Choroid plexus epithelial cell (primary cell): ENCODE results near the gene PTPRF.

Experiments used
- DNase-seq: peaks from one replicate; pipeline ENCODE4 v3.0.0-alpha.2; 2010; ENCODE audit warnings: low read depth
- H3K4me3 ChIP-seq: 2 replicates; pipeline ENCODE4 v1.5.1; 2011; ENCODE audit warnings: low read depth, mild to moderate bottlenecking, control low read depth, low read length, moderate library complexity
- CTCF ChIP-seq: conservative IDR thresholded peaks from 2 replicates; pipeline ENCODE4 v1.5.1; 2011; ENCODE audit warnings: low read depth, mild to moderate bottlenecking, control low read depth, inconsistent platforms, low read length, moderate library complexity

The PTPRF gene

GRCh38 chr1:43551396-43551888, 20.8 kb downstream of the PTPRF start:
- no peak for TF ChIP-seq CTCF
- no peak overlapping the region for H3K4me3 ChIP-seq
- DNase-seq = no peak

GRCh38 chr1:43552059-43552742, 21.5 kb downstream of the PTPRF start:
- DNase-seq = no peak
- no peak overlapping the region for H3K4me3 ChIP-seq
- TF ChIP-seq CTCF = no peak

GRCh38 chr1:43552813-43553212, 22.1 kb downstream of the PTPRF start:
- no peak for TF ChIP-seq CTCF
- DNase-seq = no peak
- H3K4me3 ChIP-seq = no peak overlapping the region

GRCh38 chr1:43554444-43554992, 23.8 kb downstream of the PTPRF start:
- peak; percentile 82 for TF ChIP-seq CTCF
- DNase-seq = peak; percentile 81
- no peak overlapping the region for H3K4me3 ChIP-seq

- no peak for DNase-seq
- H3K4me3 ChIP-seq = no peak overlapping the region
- no peak for TF ChIP-seq CTCF
These were observed 26.1 kb downstream of the PTPRF start for GRCh38 chr1:43556782-43557181.

GRCh38 chr1:43557744-43558245, 27.1 kb downstream of the PTPRF start:
- DNase-seq = no peak
- H3K4me3 ChIP-seq = no peak overlapping the region
- TF ChIP-seq CTCF = no peak
